Right cardiac atrium (tissue), 5 donors: ENCODE results near the gene CNKSR1. TPM values are rescaled to one million over a fixed set of nuclear protein-coding genes. Genes with fewer than 3 reads are reported as not detected.
A peak's percentile ranks its signal among the peaks of the same experiment; 100 is the strongest.

Experiments
- ATAC-seq, 2 donors: fragments of 200-7000 bp; cut with Tn5 transposase; one replicate each; pipeline versions ENCODE4 v1.8.0 to v1.9.1; 2020; ENCODE audit warnings: moderate library complexity in 2 of 2, mild to moderate bottlenecking in 1 of 2
- DNase-seq, 3 donors: peaks; one replicate each; pipeline ENCODE4 v3.0.0-alpha.2; 2020
- H3K27ac ChIP-seq: one replicate; pipeline ENCODE4 v1.5.1; 2013; ENCODE audit warnings: mild to moderate bottlenecking, low read length, control low read depth, moderate library complexity
- H3K27me3 ChIP-seq: one replicate; pipeline ENCODE4 v1.6.1; 2013; ENCODE audit not compliant: control insufficient read depth, insufficient read depth
- H3K4me1 ChIP-seq: one replicate; pipeline ENCODE4 v1.6.1; 2013; ENCODE audit warnings: low read length; ENCODE audit not compliant: control insufficient read depth, insufficient read depth
- H3K4me3 ChIP-seq: one replicate; pipeline ENCODE4 v1.5.1; 2013; ENCODE audit warnings: low read length, control low read depth
- H3K9me3 ChIP-seq: one replicate; pipeline ENCODE4 v1.6.1; 2013; ENCODE audit warnings: low read length; ENCODE audit not compliant: control insufficient read depth
- WGBS: extraction: QIAGEN DNeasy Blood & Tissue Kit; methylation state at CpG from one replicate; pipeline ENCODE4 v1.1.7; 2013; 5-methylcytosine and 5-hydroxymethylcytosine counted together
- intact Hi-C, 4 donors: fragments of 100-400 bp; cut with DNase I; formaldehyde crosslinking; loops; one replicate each; pipeline versions ENCODE4 v1.11.0 to v1.14.0; 2022 to 2023
- polyA plus RNA-seq: library from polyadenylated mRNA; stranded (reverse); fragments of 200-250 nt; gene quantifications from one replicate; pipeline ENCODE4 v1.2.3, GENCODE V29; 2013
- total RNA-seq, 4 donors: library from RNA; stranded (reverse); fragmentation: NEBNext Ultra II Directional; extraction: Animal tissue kit (Norgen Biotek cat#: 25700); gene quantifications; one replicate each; pipeline ENCODE4 v1.2.1, GENCODE V29; 2021
- donor health status: healthy with polysubstance abuse.
- donor health status: DM: no; HTN: yes; CAD: no.
- donor health status: DM: no; HTN: no; CAD: no.
- donor health status: DM: no; HTN: yes; CAD: no; lungs with severe emphysema.
- donor health status: DM: yes; HTN: yes; CAD: no.

CNKSR1 gene
- total and polyA plus RNA-seq, 5 donors = 0.62 to 1.8 (median 1.3) TPM

GRCh38 chr1:26161415-26162219 is 15.7 kb upstream of the CNKSR1 start:
- Histone ChIP-seq H3K4me1 (peaks cover 11% of the 10 kb centered on the region), H3K9me3 (no peaks in the 10 kb centered on the region), H3K4me3 (peak overlapping the region; percentile 32), H3K27me3 (no peaks in the 10 kb centered on the region), H3K27ac (peak overlapping the region; percentile 54)
- ATAC-seq (peak; percentile 52 to 54), DNase-seq (peak; percentile 69 to 89 (median 89))
- intact Hi-C loops = loop anchor here in 3 of 4 donors (5.0 to 10.0 kb wide), 3 partner anchors 49 to 163 kb away; partner anchors contain the start of genes PDIK1L (in 2 of the 3) and CEP85 (in 1 of the 3)
- 1% methylated on average over 98 of the region's 98 CpGs for WGBS

- DNase-seq (peak in 1 of 3 donors; percentile 15), ATAC-seq (no peak)
- WGBS = 38% methylated on average over 21 of the region's 21 CpGs
- Histone ChIP-seq H3K27me3 (no peaks in the 10 kb centered on the region), H3K4me3 (peak overlapping the region; percentile 32), H3K27ac (peak overlapping the region; percentile 16), H3K9me3 (no peaks in the 10 kb centered on the region), H3K4me1 (peaks cover 11% of the 10 kb centered on the region)
- intact Hi-C loops = loop anchor here in 3 of 4 donors (5.0 to 10.0 kb wide), 3 partner anchors 50 to 163 kb away; partner anchors contain the start of genes PDIK1L (in 2 of the 3) and CEP85 (in 1 of the 3)
Measured at GRCh38 chr1:26162220-26162709, 15.0 kb upstream of the CNKSR1 start.

- Histone ChIP-seq H3K9me3 (no peaks in the 10 kb centered on the region), H3K27ac (no peak overlapping the region), H3K4me3 (no peak overlapping the region), H3K4me1 (peaks cover 5% of the 10 kb centered on the region), H3K27me3 (no peaks in the 10 kb centered on the region)
- DNase-seq = no peak
- ATAC-seq = no peak
- intact Hi-C loops = loop anchor here in 3 of 4 donors (5.0 to 10.0 kb wide), 3 partner anchors 51 to 161 kb away; partner anchors contain the start of genes PDIK1L (in 2 of the 3) and CEP85 (in 1 of the 3)
- WGBS = 70% methylated on average over 9 of the region's 9 CpGs
Measured at GRCh38 chr1:26163684-26164035, 13.6 kb upstream of the CNKSR1 start.

DNA sequence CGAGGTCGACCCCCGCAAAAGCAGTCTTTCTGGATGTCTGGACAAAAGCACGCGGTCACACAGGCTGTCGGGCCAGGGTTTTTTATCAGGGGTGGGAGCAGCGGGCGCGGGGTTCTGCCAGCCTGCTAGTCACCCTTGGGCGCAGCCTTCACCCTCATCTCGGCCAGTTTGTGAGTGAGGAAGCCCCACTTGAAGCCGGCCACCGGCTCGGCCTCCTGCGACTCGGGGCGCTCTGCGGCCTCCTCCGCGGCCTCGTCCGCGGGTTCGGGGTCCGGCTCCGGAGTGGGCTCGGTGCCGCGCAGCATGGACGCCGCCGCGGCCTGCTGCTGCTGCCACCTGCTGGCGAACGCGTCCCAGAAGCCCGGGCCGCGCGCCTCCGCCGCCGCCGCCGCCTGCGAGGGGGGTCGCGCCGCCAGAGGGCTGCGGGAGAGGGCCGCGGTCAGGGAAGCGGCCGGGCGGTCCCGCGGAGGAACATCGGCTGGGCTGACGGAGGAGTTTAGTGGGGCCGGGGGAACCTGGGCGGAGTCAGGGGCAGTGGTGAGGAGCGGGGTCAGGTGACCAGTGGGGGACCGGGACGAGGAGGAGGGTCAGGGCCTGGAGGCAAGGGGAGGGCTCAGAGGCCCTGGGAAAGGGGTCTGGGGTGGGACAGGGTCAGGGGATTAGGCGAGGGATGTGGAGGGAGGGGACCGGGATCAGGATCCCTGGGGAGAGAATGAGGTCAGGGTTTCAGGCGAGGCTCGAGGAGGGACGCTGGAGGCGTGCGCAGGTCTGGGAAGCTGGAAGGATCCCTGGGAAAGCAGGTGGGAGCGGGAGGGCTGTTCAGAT is 13.0 kb upstream of the CNKSR1 start:
- H3K27ac ChIP-seq = peak overlapping the region; percentile 14
- peak; percentile 14 to 34 for ATAC-seq
- H3K4me3 ChIP-seq = peak overlapping the region; percentile 15
- no peaks in the 10 kb centered on the region for H3K27me3 ChIP-seq
- no peaks in the 10 kb centered on the region for H3K9me3 ChIP-seq
- peak; percentile 42 to 85 (median 81) for DNase-seq
- intact Hi-C loops = loop anchor here in 3 of 4 donors (5.0 to 10.0 kb wide), 3 partner anchors 52 to 161 kb away; partner anchors contain the start of genes PDIK1L (in 2 of the 3) and CEP85 (in 1 of the 3)
- H3K4me1 ChIP-seq = peaks cover 3% of the 10 kb centered on the region
- WGBS = 11% methylated on average over 72 of the region's 72 CpGs

DNA sequence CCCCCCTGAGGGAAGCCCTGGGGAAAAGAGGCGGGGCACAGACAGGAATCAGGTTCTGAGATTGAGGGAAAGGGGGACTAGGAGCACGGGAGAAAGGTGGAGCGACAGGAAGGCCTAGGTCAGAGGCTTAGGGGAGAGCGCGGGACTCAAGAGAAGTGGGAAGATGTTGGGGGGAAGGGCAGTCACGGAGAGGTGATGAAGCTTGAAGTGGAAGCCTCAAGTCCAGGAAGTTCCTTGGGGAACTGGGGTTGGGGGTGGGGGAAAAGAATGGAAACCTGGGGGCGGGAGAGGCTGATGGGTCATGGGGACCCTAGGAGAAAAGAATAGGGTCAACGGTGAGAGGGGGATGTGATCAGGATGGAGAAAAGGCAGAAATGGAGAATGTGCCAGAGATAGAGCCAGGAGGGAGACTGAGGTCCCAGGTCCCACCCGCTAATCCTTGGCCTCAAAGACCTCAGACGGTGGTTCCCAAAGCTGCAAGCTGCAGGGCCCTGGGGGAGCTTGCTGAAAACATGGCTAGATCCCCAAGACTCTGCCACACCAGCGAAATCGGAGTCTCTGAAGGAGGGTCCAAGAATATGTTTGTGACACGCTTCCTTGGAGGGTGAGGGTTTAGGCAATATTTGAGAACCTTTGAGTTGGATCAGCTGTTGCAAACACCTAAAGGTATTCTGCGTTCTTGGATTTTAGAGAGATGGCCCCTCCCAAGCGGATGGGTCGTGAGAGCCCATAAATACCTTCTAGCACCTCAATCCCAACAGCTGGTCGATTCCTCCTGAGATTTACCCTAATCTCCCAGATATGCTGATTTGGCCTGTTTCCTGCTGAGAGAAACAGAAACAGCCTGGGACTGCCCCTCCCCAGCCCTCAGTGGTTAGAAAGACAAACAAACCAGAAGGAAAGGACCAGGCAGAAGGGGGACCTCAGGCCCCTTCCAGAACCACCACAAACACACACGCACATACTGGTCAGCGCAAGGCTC is 12.1 kb upstream of the CNKSR1 start:
- 67% methylated on average over 19 of the region's 19 CpGs for WGBS
- H3K4me3 ChIP-seq = no peak overlapping the region
- no peaks in the 10 kb centered on the region for H3K27me3 ChIP-seq
- no peak for ATAC-seq
- H3K9me3 ChIP-seq = no peaks in the 10 kb centered on the region
- peak in 1 of 3 donors; percentile 11 for DNase-seq
- H3K27ac ChIP-seq = peak overlapping the region; percentile 6
- no peaks in the 10 kb centered on the region for H3K4me1 ChIP-seq
- intact Hi-C loops = loop anchor here in 3 of 4 donors (5.0 to 10.0 kb wide), 3 partner anchors 53 to 160 kb away; partner anchors contain the start of genes PDIK1L (in 2 of the 3) and CEP85 (in 1 of the 3)

GRCh38 chr1:26166719-26167281 is 10.5 kb upstream of the CNKSR1 start:
- intact Hi-C loops = loop anchor here in 2 of 4 donors (10.0 kb wide), 2 partner anchors 68 to 158 kb away; partner anchors contain the start of gene CEP85 (in 1 of the 2)
- 85% methylated on average over 4 of the region's 4 CpGs for WGBS
- no peak for ATAC-seq
- Histone ChIP-seq H3K4me1 (peaks cover 2% of the 10 kb centered on the region), H3K27me3 (no peaks in the 10 kb centered on the region), H3K27ac (no peak overlapping the region), H3K9me3 (no peaks in the 10 kb centered on the region), H3K4me3 (no peak overlapping the region)
- no peak for DNase-seq

- H3K27ac ChIP-seq = peak within 1 kb of the TSS; percentile 39
- ATAC-seq (no peak), DNase-seq (peak in 2 of 3 donors; percentile 60 to 64)
- no peaks in the 10 kb centered on the region for H3K9me3 ChIP-seq
- WGBS = 54% methylated on average over 5 of the region's 5 CpGs
- H3K4me1 ChIP-seq = peaks cover 2% of the 10 kb centered on the region
- H3K4me3 ChIP-seq = peak within 1 kb of the TSS; percentile 68
- intact Hi-C loops = loop anchor here in 2 of 4 donors (10.0 kb wide), 2 partner anchors 66 to 156 kb away; partner anchors contain the start of gene CEP85 (in 1 of the 2)
- H3K27me3 ChIP-seq = no peaks in the 10 kb centered on the region
Measured at GRCh38 chr1:26168410-26169197, 8.7 kb upstream of the CNKSR1 start, which contains the start of gene C1orf232. TSS of gene C1orf232 (minus strand) at chr1:26168963. CDS start at chr1:26168499, 464 bp downstream.

- Histone ChIP-seq H3K4me3 (peak overlapping the region; percentile 68), H3K27ac (no peak overlapping the region), H3K27me3 (no peaks in the 10 kb centered on the region), H3K4me1 (peaks cover 2% of the 10 kb centered on the region), H3K9me3 (no peaks in the 10 kb centered on the region)
- ATAC-seq (no peak), DNase-seq (no peak)
- 29% methylated on average over 4 of the region's 4 CpGs for WGBS
- intact Hi-C loops = loop anchor here in 2 of 4 donors (10.0 kb wide), 2 partner anchors 66 to 156 kb away; partner anchors contain the start of gene CEP85 (in 1 of the 2)
Measured at GRCh38 chr1:26169198-26169554, 8.1 kb upstream of the CNKSR1 start.
